ENCODE data around the gene CXCL16.
A peak's percentile ranks its signal among the peaks of the same experiment; 100 is the strongest.
"Not testable (repeated sequence)": the region's sequence is repeated elsewhere in the genome, so short reads cannot be mapped to it uniquely, and the experiment has no call there.

CXCL16 gene

GRCh38 chr17:4696437-4696805 lies 43.3 kb downstream of the CXCL16 start:
- peak in 1 of 2 donors; percentile 28 for DNase-seq

- no peak for DNase-seq
Measured at GRCh38 chr17:4693416-4693815, 46.3 kb downstream of the CXCL16 start.

DNA sequence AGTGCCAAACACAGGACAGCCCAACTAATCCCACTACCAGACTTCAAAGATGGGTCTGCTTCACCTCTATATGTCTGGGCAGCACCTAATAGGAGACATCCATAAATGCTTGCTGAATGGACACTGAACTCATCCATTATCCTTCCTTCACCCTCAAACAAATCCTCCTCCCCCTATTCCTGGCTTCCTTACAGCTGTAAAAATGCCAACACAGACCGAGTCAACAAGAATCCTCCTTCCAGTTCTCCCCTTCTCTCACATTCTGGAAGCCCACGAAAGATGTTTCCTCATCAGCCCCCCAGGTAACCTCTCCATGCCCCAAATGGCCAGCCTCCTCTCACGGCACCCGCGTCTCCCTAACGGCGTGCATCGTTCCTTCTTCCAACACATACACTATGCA lies 48.0 kb downstream of the CXCL16 start:
- no peak for DNase-seq

DNA sequence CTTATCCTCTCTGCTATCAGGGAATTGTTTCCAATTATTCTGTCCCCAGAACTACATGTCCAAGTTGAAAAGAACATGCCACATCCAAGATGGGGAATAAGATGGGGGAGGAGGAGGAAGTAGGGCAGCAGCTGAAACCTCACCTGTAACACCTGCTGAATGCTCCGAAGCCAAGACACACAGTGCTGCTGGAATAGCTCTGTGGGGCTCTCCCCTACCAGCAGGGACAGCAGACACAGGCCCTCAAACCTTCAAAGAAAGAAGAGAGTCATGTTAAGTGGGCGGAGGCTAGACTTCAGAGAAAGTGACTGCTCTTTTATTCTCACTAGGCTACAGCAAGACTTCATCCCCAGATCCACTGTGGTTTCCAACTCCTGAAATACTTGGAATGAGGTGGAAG lies 49.0 kb downstream of the CXCL16 start:
- DNase-seq = no peak

GRCh38 chr17:4689872-4690271 lies 49.9 kb downstream of the CXCL16 start:
- not testable (repeated sequence) for DNase-seq

DNA sequence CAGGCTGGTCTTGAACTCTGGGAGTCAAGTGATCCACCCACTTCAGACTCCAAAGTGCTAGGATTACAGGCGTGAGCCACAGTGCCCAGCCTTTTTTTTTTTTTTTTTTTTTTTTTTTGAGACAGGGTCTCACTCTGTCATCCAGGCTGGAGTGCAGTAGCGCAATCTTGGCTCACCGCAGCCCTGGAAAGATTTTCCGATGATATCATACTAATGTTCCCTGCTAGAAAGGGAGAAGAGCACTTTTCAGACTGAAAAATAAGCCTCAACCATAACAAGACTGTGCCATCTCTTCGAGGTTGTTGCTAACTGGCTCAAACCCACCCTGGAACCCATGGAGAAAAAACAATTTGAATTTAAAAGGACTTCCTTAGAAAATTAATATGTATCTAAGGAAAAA lies 56.0 kb downstream of the CXCL16 start:
- DNase-seq = not testable (repeated sequence)

Measured in inflammatory macrophage (primary cell).